ENCODE data around the gene ZNF292.
"Not testable (repeated sequence)": the region's sequence is repeated elsewhere in the genome, so short reads cannot be mapped to it uniquely, and the experiment has no call there.

The ZNF292 gene

DNA sequence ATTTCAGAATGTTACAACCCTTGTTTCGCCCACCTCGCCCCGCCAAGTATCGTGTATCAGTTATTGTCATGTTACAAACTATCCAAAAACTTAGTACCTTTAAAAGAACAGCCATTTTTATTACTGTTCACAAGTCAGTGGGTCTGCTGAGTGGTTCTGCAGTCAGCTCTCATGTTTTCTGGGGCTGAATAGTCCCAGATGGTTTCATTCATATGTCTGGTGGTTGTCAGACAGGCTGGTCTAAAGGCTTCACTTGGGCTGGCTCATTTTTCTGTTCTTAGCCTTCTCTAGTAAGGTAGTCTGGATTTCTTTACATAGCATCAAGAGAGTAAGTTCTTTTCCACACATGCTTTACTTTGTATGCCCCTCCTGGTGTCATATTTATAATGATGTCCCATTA lies 8.6 kb downstream of the ZNF292 start:
- no peak for DNase-seq

DNA sequence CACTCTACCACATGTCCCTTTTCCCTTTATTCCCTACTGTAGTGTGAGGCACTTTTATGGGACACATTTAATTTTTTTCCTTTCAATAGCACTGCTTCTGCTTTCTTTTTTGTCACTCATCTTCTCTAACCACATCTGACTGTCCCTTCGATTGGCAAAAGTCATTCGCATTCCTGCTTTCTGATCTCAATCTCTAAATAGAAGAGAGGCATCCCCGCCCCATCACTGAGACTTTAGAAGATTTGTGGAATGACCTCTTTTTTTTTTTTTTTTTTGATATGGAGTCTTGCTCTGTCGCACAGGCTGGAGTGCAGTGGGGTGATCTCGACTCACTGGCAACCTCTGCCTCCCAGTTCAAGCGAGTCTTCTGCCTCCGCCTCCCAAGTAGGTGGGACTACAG lies 9.1 kb downstream of the ZNF292 start:
- no peak for DNase-seq

GRCh38 chr6:87165185-87165584 lies 9.8 kb downstream of the ZNF292 start:
- no peak for DNase-seq

DNA sequence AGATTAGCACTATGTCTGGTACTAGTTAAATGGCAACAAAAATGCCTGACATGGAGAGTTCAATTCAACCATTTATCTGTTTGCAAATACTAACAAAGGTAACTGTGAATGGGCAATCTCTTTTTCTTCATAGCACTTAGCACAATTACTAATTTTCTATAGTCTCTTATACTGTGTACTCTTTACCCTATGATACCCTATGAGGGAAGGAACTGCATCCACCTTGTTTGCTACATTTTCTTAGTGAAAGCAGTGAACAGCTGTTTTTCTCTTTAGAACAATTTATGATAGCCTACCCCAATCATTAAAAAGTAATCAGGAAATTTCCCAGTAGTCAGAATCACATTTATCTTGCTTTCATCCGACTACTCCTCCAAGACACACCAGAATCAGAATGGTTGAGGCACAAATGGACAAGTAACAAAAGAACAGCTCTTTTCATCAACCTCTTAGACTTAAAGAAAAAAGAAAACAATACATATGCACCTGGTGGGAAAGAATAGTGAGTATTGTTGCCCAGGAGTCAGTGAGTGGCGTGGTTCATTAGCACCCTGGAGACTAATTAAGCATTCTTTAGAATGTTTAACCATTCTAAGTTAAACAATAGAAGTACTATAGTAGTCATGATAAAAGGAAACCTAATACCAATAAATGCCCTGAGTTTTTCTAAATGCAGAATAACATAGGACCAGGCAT lies 16.7 kb downstream of the ZNF292 start:
- DNase-seq, result no peak

DNA sequence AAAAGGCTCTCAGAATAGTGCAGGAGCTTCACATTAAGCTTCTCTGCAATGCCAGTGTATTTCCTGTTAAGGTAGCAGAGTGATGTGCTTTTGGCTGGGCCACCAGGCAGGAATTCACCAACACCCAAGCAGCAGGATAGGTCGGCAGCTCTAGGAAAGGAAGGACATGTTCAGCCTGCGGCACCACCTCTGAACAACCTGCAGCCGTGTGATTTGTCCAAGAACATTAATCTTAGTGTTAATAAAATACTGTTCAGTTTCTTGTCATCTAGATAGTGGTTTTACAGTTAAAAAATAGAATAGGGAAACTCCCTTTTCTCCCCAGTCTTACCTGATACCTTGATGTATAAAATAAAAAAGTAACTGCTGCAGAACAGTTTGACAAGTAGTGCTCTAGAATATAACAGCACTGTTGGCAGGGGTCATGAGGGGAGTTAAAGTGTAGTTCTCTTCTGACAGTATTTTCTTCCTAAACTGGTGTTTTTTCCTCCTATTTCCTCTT lies 18.8 kb downstream of the ZNF292 start:
- DNase-seq, result no peak

DNA sequence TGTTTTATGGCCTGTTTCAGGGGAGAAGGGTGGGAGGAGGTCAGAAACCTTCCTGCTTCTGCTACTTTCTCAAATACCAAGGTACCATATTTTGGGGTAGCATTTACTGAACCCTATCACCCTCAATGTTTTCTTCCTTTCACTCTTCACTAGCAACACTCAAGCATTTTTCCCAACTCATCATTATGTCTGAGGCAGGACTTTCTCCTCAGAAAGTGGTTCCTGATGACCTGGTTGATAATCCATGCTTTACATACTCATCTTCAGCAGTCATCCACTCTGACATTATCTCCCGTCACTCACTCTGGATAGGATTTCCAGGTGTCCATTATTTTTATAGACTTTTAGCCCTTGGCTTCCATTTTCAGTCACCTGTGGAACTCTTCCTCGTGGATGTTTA lies 21.1 kb downstream of the ZNF292 start:
- DNase-seq, result no peak

DNA sequence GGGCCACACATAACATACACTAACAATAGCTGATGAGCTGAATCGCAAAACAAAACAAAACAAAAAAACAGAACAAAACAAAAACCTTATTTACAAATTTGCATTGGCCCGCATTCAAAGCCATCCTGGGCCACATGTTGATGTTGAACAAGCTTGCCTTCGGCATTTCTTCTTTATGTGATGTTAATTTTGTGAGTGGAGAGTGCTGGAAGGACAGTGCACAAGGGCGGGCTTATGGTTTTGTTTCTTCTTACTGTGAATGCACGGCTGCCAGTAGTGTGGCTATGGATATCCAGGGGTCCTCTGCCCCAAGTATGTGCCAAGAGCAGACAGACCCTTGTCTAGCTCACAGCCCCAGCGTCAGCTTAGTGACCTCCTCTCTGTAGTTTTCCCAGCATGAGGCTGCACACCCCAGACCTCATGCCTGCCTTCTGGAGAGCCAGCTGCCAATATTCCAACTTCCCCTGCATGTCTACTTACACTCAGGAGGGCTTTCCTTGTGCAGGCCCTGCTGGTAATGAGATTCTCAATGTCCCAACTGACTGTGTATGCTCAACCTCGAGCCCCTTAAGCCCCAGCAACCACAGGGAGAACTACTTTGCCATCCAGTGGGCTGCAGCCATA lies 24.9 kb downstream of the ZNF292 start:
- no peak for DNase-seq

- no peak for DNase-seq
Observed at GRCh38 chr6:87181903-87182302, 26.5 kb downstream of the ZNF292 start.

DNA sequence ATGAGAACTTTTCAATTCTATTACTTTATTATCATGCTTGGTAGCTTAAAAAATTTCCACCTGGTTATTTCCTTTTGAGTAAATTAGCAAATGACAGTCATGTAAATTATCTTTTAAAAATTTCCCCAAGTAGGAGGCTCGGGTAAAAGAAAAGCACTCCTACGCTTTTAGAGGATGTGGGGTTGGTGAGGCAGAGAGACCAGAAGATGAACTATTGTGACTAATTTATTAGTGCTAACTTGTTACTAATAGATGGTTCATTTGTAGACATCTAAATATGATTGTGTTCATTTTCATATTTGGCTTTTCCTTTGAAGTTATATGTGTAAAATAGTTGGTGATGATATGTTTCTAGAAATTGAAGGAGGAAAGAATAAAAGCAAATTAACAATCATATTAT lies 27.0 kb downstream of the ZNF292 start:
- DNase-seq, result no peak

DNA sequence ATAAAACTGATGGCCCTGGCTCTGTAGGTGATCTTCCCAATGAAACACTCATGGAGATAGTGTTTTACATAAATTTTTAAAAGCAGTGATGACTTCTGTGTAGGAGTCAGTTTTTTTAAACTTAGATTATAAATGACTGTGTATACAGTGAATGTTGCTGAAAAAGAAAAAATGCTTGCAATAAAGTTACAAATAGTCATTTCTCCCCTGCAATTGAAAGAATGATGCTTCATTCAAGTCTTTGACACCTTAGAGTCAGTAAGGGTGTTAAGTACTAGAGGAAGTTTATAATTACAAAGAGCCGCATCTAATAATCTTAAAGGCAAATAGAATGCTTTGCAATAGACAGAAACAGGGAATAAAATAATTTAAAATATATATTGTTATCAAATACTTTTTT lies 27.6 kb downstream of the ZNF292 start:
- no peak for DNase-seq

DNA sequence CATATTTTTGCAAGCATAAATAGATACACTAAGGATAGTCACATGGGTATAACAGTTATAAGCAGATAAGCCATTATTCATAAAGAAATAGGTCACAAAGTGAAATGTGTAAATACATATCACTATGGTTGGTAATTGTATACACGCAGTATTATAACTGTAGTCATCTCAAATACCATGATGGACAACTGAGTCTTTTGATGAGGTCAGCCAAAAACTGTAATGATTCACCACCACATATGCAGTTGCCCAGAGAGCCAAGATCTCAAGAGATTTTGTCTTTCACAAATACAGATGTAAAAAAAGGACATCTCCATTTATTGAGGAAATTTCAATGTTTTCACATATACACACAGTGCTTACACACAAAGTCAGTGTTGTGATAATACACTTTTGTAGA lies 28.3 kb downstream of the ZNF292 start:
- no peak for DNase-seq

GRCh38 chr6:87184762-87185250 lies 29.4 kb downstream of the ZNF292 start:
- DNase-seq, result no peak

DNA sequence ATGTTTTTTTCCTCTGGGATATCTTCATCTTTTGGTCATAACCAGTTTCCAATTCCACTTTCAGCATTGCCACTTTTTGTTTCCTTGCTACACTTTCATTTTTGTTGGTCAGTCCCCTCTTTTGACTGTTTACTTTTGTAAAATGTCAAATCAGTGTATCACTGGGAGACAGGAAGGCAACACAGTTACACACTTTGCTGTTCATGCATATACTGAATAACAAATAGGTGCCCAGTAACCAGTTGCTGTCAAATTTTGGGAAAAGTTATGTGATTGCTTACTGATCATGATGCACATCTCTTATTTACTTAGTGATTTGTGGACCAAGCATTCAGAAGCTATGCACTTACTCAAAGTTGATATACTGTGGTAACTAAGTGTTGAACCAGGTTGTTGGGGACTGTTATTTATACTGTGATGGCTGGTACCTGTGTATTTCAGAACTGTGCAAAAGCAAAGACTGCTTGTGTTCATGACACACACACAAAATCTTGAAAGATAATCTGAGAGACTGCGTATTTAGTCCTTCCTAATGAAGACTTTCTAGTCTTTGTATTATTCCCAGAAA lies 41.0 kb downstream of the ZNF292 start:
- no peak for DNase-seq

DNA sequence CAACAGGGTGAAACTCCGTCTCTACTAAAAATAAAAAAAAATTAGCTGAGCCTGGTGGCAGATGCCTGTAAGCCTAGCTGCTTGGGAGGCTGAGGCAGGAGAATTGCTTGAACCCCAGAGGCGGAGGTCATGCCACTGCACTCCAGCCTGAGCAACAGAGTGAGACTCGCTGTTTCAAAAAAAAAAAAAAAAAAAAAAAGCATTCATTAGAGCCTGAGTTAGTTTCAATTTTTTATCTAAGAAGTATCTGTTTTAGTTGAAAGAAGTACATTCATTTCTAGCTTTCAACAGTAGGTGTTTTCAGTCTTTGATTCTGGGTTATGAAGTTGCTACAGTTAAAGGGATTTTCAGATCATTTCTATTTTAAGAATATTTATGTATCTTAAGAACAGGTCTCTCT lies 42.2 kb downstream of the ZNF292 start:
- DNase-seq, result no peak

DNA sequence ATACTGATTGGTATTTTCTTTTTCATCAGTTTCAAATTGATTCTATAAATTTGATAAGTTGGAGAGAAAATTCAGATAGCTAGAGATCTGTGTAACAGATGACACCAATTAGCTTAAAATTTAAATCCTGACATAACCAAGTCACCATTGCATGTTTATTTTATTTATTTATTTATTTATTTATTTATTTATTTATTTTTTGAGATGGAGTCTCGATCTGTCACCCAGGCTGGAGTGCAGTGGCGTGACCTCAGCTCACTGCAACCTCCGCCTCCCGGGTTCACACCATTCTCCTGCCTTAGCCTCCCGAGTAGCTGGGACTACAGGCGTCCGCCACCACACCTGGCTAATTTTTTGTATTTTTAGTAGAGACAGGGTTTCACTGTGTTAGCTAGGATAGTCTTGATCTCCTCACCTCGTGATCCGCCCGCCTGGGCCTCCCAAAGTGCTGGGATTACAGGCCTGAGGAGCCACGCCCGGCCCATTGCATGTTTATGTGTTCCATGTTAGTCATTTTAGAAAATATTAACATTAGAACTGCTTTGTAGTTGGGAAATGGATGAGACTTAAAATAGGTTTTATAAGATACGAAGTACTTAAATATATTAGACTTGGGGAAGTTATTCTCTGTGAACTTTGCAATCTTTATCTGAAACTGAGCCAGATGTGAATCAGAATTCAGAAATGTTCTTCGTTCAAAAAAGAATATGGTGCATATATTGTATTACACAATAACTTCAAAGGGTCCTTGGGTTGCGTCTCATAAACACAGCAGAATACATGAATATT lies 42.9 kb downstream of the ZNF292 start:
- not testable (repeated sequence) for DNase-seq

GRCh38 chr6:87199787-87200186 lies 44.4 kb downstream of the ZNF292 start:
- DNase-seq, result no peak

DNA sequence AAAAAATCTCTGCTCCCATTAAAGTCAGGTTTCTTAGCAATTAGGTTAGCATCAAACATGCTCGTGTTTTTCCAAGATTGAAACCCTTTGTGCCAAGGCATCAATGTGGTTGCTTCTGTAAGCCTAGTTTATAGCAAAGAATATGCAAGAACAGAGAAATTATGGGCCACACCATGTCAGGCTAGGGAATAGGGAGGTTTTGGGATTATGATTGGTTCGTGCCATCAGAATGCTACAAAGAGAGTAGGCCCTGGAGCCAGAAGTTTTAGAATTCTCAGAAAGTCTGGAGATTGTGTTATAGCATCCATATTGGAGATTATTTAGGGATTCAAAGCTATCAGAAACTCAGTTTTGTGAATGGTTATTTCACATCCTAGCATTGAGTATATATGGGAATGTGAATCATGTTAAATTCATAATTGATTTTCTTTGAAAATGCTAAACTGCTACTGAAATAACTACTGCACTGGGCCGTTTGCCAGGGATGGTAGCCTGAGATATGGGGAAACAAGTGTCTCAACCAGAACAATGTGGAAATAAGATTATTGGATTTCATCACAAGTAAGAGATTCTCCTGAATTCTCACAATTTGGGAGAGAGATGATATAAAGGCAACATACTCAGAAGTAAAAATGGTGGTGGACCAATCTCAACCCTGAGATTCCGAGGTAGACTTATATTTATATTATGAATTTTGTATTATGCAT lies 45.3 kb downstream of the ZNF292 start:
- no peak for DNase-seq

- DNase-seq, result no peak
Observed at GRCh38 chr6:87203448-87204023, 48.2 kb downstream of the ZNF292 start.

GRCh38 chr6:87209812-87210211 lies 54.4 kb downstream of the ZNF292 start:
- DNase-seq, result no peak

DNA sequence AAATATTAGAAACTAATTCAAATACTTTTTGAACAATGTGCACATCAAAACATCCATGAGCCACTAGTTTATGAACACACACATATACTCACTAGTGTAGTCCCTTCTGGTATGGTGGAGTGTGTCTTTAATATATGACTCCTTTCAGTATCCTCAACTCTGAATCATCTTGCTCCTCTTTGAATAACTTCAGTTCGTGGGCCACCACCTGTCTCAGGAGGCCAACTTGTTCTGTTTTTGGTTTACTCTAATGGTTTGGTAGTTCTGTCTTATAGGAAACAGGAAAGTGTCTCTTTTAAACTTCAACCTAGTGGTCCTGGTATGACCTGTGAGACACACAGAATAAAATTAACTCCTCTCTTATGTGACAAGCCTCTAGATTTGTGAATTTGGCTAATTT lies 55.6 kb downstream of the ZNF292 start:
- no peak for DNase-seq

- no peak for DNase-seq
Observed at GRCh38 chr6:87212596-87212995, 57.2 kb downstream of the ZNF292 start.

DNA sequence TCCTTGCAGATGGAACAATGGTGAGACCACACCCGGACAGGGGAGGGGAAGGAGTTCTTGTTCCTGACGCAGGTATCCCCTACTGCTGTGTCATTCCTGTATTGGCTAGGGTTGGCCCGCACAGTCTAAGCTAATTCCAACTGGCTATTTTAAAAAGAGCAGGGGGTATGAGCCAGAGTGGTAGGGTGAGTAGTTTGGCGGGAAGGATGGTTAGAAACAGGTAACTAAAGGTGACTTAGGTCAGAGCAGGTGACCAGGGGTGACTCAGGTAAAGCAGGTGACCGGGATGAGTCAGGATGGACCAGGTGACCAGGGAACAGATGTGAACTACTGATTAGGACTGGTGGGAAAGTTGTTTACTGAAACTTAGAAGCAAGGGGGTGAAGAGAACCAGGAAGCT lies 58.0 kb downstream of the ZNF292 start:
- DNase-seq, result no peak
